SKM-1 treated with dmso at 0.1 percent for 144 hours (cell line): ENCODE data around the gene ASB11.

Source experiments
- DNase-seq: peaks from one replicate; lab custom pipeline; 2025; ENCODE audit not compliant: unreplicated experiment; lab: John Stamatoyannopoulos, UW

ASB11 gene

GRCh38 chrX:15235001-15235400, 80.4 kb downstream of the ASB11 start:
- no peak for DNase-seq

- no peak for DNase-seq
These were observed 81.9 kb downstream of the ASB11 start for GRCh38 chrX:15233416-15234015.
